Gastrocnemius medialis (tissue), 4 donors: ENCODE measurements around the gene WBP2NL.

Source experiments
- CTCF ChIP-seq, 5 experiments: fragments of 450-650 bp in 3 of 5; fragments of 200-600 bp in 2 of 5; sonication (generic) in 2 of 5; IDR thresholded peaks in 4 of 5; conservative IDR thresholded peaks in 1 of 5; 1 replicate in 4 of 5; 2 replicates in 1 of 5; pipeline ENCODE4 v1.5.1; 2016 to 2019; ENCODE audit warnings: antibody characterized with exemption in 5 of 5, mild to moderate bottlenecking in 3 of 5, moderate library complexity in 3 of 5
- POLR2A ChIP-seq, 2 donors: fragments of 450-650 bp; IDR thresholded peaks; one replicate each; pipeline ENCODE4 v1.6.1; 2017; ENCODE audit warnings: antibody characterized with exemption in 2 of 2, mild to moderate bottlenecking in 2 of 2, moderate library complexity in 2 of 2

DNA sequence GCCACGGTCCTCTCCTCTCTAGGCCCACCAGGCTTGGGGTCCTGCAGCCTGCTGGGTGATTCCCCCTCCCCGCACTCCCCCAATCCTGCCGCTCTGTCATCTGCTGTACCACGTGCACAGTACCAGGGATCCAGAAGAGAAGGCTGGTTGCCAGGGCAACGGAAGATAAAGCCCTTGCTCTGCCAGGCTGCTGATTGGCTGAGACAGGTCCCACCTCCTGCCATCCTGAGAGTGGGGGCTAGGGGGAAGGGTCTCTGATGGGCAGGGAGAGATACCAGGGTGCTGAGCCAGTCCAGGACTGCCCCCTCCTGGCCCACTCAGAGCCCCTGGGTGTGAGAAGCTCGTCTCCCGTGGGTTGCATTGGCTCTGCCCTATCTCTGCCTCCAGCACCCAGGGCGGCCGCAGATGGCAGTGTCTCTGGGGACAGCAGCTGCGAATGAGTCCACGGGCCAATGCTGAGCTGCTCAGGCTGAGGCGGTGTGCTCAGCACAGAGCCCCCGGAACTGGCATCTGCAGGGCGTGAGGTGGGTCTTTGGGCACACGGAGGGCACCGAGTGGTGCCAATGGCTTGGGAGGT, 46.6 kb upstream of the WBP2NL start, which contains the start of gene SMIM45:
- TF ChIP-seq CTCF (IDR thresholded peaks at IDR 0.05 in 4 of 5, conservative IDR thresholded peaks at IDR 0.05 in 1 of 5) (no peak), POLR2A (IDR thresholded peaks at IDR 0.05) (no peak)
